GM12864 (cell line): Measurements from ENCODE around the gene TEAD3.

Experiments
- DNase-seq: peaks from one replicate; pipeline ENCODE4 v3.0.0-alpha.2; 2011; ENCODE audit warnings: low read depth
- H3K4me3 ChIP-seq: 2 replicates; pipeline ENCODE4 v1.5.1; 2011; ENCODE audit warnings: mild to moderate bottlenecking, low read depth, low read length, control low read depth
- CTCF ChIP-seq: IDR thresholded peaks from 2 replicates; pipeline ENCODE4 v1.5.1; 2011; ENCODE audit warnings: low read depth, mild to moderate bottlenecking, moderate library complexity, low read length, control low read depth, inconsistent platforms; ENCODE audit errors: missing control alignments

The TEAD3 gene

GRCh38 chr6:35486005-35486925, 10.6 kb downstream of the TEAD3 start:
- DNase-seq = no peak
- no peak for TF ChIP-seq CTCF
- no peak overlapping the region for H3K4me3 ChIP-seq

DNA sequence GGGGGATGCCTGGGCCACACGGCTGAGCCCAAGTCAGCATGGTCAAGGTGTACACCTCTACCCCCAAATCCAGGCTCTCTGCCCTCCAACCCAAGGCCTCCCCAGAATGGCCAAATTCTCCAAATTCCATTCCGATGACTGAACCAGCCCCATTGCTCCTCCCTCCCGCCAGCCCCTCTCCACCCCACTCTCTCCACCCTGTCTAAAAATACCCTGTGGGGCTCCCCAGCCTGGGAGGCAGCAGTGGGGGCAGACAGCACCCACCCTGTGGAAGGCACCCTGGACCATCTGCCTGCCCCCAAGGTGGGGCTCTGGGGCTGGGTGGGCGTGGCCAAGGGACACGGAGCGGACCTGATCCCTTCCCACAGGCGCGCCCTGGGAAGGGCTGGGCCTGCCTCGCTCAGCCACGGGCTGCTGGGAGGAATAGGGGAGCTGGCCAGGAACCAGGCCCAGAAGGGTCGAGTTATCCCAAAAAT, 11.4 kb downstream of the TEAD3 start:
- H3K4me3 ChIP-seq = no peak overlapping the region
- DNase-seq = no peak
- TF ChIP-seq CTCF = no peak

DNA sequence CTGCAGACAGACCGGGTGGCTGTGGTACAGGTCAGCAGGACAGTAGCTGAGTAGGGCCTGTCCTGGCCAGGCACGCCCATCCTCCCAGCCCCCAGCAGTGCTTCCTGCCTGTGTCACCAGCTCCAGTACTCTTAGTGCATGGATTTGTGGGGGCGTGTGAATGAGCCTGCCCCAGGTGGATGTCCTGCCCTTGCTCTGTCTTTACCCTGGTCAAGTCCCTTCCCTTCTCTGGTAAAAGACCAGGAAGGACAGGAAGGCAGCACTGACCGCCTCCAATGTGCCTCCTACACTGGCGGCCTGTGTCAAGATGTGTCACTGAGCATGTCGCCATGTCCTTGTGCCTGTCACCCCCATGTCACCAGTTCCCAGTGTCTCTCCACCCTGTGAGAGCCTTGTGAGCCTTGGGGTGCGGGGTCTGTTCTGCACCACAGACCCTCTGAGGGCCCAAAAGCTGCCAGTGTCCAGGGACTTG, 11.9 kb downstream of the TEAD3 start:
- no peak for TF ChIP-seq CTCF
- DNase-seq = no peak
- H3K4me3 ChIP-seq = no peak overlapping the region

- DNase-seq = no peak
- H3K4me3 ChIP-seq = no peak overlapping the region
- TF ChIP-seq CTCF = no peak
These were observed 12.8 kb downstream of the TEAD3 start for GRCh38 chr6:35483893-35484645.

DNA sequence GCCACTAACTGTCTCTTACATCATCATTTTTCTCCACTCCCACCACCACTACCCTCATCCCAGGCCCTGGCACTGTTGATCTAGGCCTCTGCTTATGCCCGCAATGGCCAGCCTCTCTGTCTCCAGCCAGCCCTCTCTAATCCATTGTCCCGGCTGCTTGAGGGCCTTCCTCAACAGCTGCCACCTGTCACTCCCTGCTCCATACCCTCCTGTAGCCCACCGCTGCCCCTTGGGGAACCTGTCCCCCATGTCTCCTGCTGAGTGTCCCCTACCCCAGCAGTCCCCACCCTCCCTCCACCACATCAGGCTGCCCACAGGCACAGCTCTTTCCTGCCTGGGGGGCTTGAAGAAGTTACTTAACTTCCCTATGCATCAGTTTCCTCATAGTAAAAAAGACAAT, 13.4 kb downstream of the TEAD3 start:
- H3K4me3 ChIP-seq = no peak overlapping the region
- no peak for DNase-seq
- no peak for TF ChIP-seq CTCF

DNA sequence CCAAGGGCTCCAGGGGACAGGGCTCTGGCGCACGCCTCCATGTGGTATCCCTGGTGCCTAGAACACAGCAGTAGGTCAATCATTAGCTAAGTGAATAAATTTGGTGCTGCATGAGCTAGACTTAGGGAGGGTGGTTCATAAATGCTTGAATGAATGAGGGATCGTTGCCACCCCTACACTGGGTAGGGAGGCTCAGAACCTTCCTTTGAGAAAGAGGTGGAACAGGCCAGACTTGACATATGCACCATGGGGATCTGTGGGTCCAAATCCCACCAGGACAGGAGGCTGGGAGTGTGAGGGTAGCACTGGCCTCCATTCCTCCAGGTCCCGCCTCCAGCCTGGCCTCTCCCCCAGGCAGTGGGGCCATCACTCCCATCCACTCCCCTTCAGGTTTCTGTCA, 13.8 kb downstream of the TEAD3 start:
- no peak for TF ChIP-seq CTCF
- no peak for DNase-seq
- no peak overlapping the region for H3K4me3 ChIP-seq
